GM19467 (cell line): ENCODE measurements around the gene MGAT4A.
"Not testable (repeated sequence)": the region's sequence is repeated elsewhere in the genome, so short reads cannot be mapped to it uniquely, and the experiment has no call there.

Source experiments
- ATAC-seq: cut with Tn5 transposase; IDR thresholded peaks from one replicate; pipeline ENCODE4 v1.9.1; 2021; ENCODE audit warnings: mild to moderate bottlenecking, moderate library complexity; ENCODE audit not compliant: unreplicated experiment

Gene MGAT4A

GRCh38 chr2:98759827-98760625 lies 29.1 kb upstream of the MGAT4A start:
- ATAC-seq = no peak

- no peak for ATAC-seq
Measured at GRCh38 chr2:98759338-98759737, 28.4 kb upstream of the MGAT4A start.

DNA sequence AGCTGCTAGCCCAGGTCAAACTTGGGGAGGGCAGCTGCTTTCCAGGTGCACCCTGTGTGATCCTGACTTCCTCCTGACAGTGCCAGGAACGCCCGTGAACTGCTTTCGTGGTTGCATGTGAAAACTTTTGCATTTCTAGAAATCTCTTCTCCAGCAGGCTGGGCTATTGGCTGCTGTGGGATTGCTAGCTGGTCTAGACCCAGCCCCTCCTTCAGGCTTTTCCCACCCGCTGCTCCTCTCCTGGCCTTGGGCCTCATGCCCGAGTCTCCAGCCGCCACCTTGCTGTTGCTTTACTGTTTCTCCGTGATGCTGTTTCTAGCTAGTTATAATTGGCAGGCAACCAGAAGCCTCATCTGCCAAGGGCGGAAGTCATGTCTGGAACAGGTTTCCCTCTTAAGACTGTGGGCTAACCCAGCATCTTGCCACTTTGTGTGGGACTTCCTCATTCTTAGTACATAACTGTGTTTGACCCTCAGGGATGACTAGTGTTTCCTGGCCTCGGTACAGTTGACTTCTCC lies 27.0 kb upstream of the MGAT4A start:
- ATAC-seq = peak; percentile 83

GRCh38 chr2:98753801-98754200 lies 22.9 kb upstream of the MGAT4A start:
- ATAC-seq = no peak

DNA sequence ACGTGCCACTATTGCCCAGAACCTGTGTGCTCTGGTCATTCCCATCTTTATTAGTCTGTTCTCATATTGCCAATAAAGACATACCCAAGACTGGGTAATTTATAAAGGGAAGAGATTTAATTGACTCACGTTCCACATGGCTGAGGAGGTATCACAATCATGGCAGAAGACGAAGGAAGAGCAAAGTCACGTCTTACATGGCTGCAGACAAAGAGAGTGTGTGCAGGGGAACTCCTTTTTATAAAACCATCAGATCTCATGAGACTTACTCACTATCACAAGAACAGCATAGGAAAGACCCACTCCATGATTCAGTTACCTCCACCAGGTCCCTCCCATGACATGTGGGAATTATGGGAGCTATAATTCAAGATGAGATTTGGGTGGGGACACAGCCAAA lies 21.8 kb upstream of the MGAT4A start:
- ATAC-seq = not testable (repeated sequence)

- no peak for ATAC-seq
Measured at GRCh38 chr2:98751748-98752147, 20.8 kb upstream of the MGAT4A start.

GRCh38 chr2:98750593-98751282 lies 19.8 kb upstream of the MGAT4A start:
- no peak for ATAC-seq

GRCh38 chr2:98749066-98749450 lies 18.1 kb upstream of the MGAT4A start:
- no peak for ATAC-seq

GRCh38 chr2:98748292-98749065 lies 17.5 kb upstream of the MGAT4A start:
- no peak for ATAC-seq

GRCh38 chr2:98747888-98748287 lies 17.0 kb upstream of the MGAT4A start:
- ATAC-seq = no peak

- ATAC-seq = no peak
Measured at GRCh38 chr2:98746426-98746825, 15.5 kb upstream of the MGAT4A start.

DNA sequence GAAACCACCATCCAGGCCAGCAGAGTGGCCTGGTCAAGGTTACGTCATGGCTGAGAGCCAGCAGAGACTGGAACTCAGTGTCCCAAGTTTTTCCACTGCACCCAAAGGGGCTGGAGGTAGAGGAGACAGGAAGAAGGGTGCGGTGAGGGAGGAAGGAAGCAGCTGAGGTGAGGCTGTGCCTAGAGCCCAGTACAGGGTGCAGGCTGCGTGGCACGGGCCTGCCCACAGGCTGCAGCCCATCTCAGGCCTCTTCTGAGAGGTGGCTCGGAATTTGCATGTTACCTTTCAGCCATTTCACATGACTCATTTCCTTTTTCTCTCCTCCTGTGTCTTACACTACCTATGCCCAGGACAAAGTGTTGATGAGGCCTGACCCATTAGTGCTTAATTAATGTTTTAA lies 13.7 kb upstream of the MGAT4A start:
- ATAC-seq = no peak

- ATAC-seq = no peak
Measured at GRCh38 chr2:98743835-98744234, 12.9 kb upstream of the MGAT4A start.

- no peak for ATAC-seq
Measured at GRCh38 chr2:98739020-98739419, 8.1 kb upstream of the MGAT4A start.

GRCh38 chr2:98738304-98738703 lies 7.4 kb upstream of the MGAT4A start:
- ATAC-seq = no peak

GRCh38 chr2:98737848-98738247 lies 6.9 kb upstream of the MGAT4A start:
- no peak for ATAC-seq

DNA sequence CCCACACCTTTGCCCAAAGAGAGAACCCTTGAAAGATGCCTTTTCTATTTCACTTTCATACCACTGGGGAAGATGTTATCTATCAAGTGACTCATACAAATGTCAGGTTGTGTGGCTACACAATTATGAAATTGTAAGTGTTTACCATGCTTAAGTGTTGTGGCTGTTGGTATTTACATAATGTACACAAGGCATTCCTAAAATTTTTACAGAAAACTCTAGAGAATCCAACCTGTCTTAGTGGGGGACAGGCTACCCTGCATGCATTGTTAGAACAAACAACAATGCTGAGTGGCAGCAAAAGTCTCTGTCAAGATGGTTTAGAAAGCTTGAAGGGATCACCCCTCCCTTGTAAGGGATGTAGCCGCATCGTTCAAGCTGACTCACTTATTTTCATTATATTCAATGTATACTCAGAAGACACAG lies 5.5 kb upstream of the MGAT4A start:
- ATAC-seq = no peak

DNA sequence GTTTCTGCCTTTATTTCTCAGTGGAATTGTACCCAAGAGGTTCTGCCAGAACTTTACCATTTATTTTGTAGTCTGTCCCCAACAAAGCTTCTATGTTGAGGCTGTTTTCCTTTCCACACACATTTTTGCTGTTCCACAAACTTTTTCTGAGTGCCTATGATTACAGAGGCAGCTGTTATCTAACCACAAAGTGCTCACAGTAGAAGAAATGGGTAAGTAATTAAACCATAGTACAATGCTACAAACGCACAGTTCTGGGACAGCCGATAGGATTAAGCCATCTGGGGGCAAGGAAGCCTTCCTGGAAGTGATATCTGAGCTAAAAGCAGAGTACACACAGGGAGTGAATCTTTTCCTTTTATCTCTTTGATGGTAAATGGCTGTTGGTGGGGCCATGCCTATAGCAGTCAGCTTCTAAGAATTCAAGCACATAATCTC lies 3.9 kb upstream of the MGAT4A start:
- ATAC-seq = no peak

DNA sequence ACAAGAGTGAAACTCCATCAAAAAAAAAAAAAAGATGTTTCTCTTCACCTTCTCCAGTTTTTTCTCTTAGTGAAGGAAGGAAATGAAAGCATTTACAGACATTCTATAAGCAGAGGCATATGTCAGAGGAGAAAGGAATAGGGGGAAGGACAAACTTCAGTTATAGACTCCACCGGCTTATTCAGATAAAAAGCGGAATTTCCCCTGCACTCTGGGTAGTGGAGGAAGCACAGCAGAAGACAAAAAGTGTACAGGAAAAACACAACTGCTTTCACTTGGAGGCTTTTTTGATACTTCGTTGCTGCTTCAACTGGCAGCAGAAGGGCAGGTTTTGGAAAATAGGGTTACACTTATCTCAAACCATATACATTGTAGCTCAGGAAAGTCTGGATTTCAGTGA lies 3.2 kb upstream of the MGAT4A start:
- ATAC-seq = no peak

DNA sequence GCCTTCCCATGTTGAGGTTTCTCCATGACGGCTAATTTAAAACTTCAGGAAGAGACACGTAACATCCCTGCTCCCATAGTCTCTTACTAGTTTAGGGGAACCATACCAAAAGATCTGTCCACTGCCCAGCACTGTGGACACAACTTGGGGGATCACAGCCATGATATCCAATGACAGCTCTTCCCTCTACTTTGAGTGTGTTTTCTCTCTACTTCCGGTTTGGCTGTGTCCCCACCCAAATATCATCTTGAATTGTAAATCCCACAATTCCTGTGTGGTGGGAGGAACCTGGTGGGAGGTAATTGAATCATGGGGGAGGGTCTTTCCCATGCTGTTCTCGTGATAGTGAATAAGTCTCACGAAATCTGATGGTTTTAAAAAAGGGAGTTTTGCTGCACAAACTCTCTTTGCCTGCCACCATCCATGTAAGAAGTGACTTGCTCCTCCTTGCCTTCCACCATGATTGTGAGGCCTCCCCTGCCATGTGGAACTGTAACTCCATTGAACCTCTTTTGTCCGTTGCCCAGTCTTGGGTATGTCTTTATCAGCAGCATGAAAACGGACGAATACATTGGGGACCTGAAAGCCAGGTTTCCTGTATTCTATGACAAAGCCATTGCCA lies 1.6 kb upstream of the MGAT4A start:
- ATAC-seq = no peak

- no peak for ATAC-seq
Measured at GRCh38 chr2:98731894-98732349, 990 bp upstream of the MGAT4A start.
